ENCODE measurements around the gene OXGR1. TPM values are rescaled to one million over a fixed set of nuclear protein-coding genes. Genes with fewer than 3 reads are reported as not detected.

OXGR1 gene
- total RNA-seq, 8 experiments from 2014 or later = 0.14 to 0.54 (median 0.39) TPM; not detected in 4

Other genes with a start within 250 kb of the OXGR1 start
- gene MBNL2, start 227.9 kb upstream of the OXGR1 start, total RNA-seq = 100 to 1,000 TPM in 3 of 8 experiments, 10 to 100 TPM in 4, 1 to 10 TPM in 1; 6.9 to 317 (median 54.7) TPM